GM23338 (cell line): ENCODE data around the gene SLC40A1. TPM values are rescaled to one million over a fixed set of nuclear protein-coding genes. Genes with fewer than 3 reads are reported as not detected.

Experiments used
- ATAC-seq: fragments of 200-7000 bp; cut with Tn5 transposase; 3 replicates; pipeline ENCODE4 v1.9.1; 2020
- DNase-seq: peaks from one replicate; pipeline ENCODE4 v3.0.0-alpha.2; 2015; ENCODE audit warnings: low spot score
- H2AFZ ChIP-seq: fragments of 200-600 bp; sonication (generic); 2 replicates; pipeline ENCODE4 v1.8.0; 2016; ENCODE audit warnings: antibody characterized with exemption, mild to moderate bottlenecking, moderate library complexity
- H3F3A ChIP-seq: fragments of 200-600 bp; sonication (generic); replicated peaks from 2 replicates; pipeline ENCODE4 v1.8.0; 2017; ENCODE audit warnings: antibody characterized with exemption, mixed run types, low read depth
- H3K27ac ChIP-seq: fragments of 200-600 bp; sonication (generic); 2 replicates; pipeline ENCODE4 v1.6.1; 2016; ENCODE audit warnings: low read depth
- H3K27me3 ChIP-seq: fragments of 200-600 bp; sonication (generic); 2 replicates; pipeline ENCODE4 v1.8.0; 2016; ENCODE audit warnings: mild to moderate bottlenecking, mixed run types, moderate library complexity; ENCODE audit not compliant: insufficient read depth
- H3K36me3 ChIP-seq: fragments of 200-600 bp; sonication (generic); 2 replicates; pipeline ENCODE4 v1.8.0; 2016; ENCODE audit warnings: mild to moderate bottlenecking; ENCODE audit not compliant: insufficient read depth
- H3K4me1 ChIP-seq: fragments of 200-600 bp; sonication (generic); 2 replicates; pipeline ENCODE4 v1.8.0; 2016; ENCODE audit warnings: mild to moderate bottlenecking, moderate library complexity; ENCODE audit not compliant: insufficient read depth
- H3K4me2 ChIP-seq: fragments of 200-600 bp; sonication (generic); 2 replicates; pipeline ENCODE4 v1.7.1; 2017; ENCODE audit warnings: mixed run types
- H3K4me3 ChIP-seq: fragments of 200-600 bp; sonication (generic); 2 replicates; pipeline ENCODE4 v1.6.1; 2016; ENCODE audit warnings: mixed run types
- H3K79me2 ChIP-seq: fragments of 200-600 bp; sonication (generic); replicated peaks from 2 replicates; pipeline ENCODE4 v1.8.0; 2017; ENCODE audit warnings: mild to moderate bottlenecking; ENCODE audit not compliant: insufficient read depth
- H3K9me2 ChIP-seq: fragments of 200-600 bp; sonication (generic); 2 replicates; pipeline ENCODE4 v1.8.0; 2017; ENCODE audit not compliant: insufficient read depth
- H4K20me1 ChIP-seq: fragments of 200-600 bp; sonication (generic); replicated peaks from 2 replicates; pipeline ENCODE4 v1.8.0; 2017; ENCODE audit warnings: mild to moderate bottlenecking; ENCODE audit not compliant: insufficient read depth
- H3K27ac Mint-ChIP-seq: 2 replicates; pipeline ENCODE4 v1.8.0; 2020; ENCODE audit warnings: inconsistent platforms, mild to moderate bottlenecking, moderate library complexity, mixed read lengths
- H3K27me3 Mint-ChIP-seq: 3 replicates; pipeline ENCODE4 v1.8.0; 2022; ENCODE audit warnings: low read depth, mild to moderate bottlenecking, moderate library complexity, mixed read lengths, inconsistent platforms; ENCODE audit not compliant: insufficient read depth, poor library complexity
- H3K36me3 Mint-ChIP-seq: 3 replicates; pipeline ENCODE4 v1.8.0; 2021; ENCODE audit warnings: low read depth, mild to moderate bottlenecking, inconsistent platforms, moderate library complexity, mixed read lengths
- H3K4me1 Mint-ChIP-seq: 3 replicates; pipeline ENCODE4 v1.8.0; 2020; ENCODE audit warnings: mild to moderate bottlenecking, inconsistent platforms, mixed read lengths
- H3K4me3 Mint-ChIP-seq: 3 replicates; pipeline ENCODE4 v1.8.0; 2021; ENCODE audit warnings: moderate library complexity, mild to moderate bottlenecking, inconsistent platforms, mixed read lengths
- H3K9me3 Mint-ChIP-seq: 3 replicates; pipeline ENCODE4 v1.8.0; 2020; ENCODE audit warnings: moderate library complexity, mild to moderate bottlenecking, inconsistent platforms, mixed read lengths
- EZH2 ChIP-seq: fragments of 200-600 bp; sonication (generic); IDR thresholded peaks from one replicate; pipeline ENCODE4 v1.8.0; 2017; ENCODE audit warnings: antibody characterized with exemption, mild to moderate bottlenecking, low read depth; ENCODE audit not compliant: unreplicated experiment
- EZH2phosphoT487 ChIP-seq: fragments of 200-600 bp; sonication (generic); IDR thresholded peaks from one replicate; pipeline ENCODE4 v1.8.1; 2018; ENCODE audit warnings: antibody characterized with exemption; ENCODE audit not compliant: unreplicated experiment
- NANOG ChIP-seq: IDR thresholded peaks from 2 replicates; pipeline ENCODE4 v1.6.1; 2016; ENCODE audit warnings: antibody characterized with exemption, borderline replicate concordance
- POLR2AphosphoS5 ChIP-seq: IDR thresholded peaks from 2 replicates; pipeline ENCODE4 v1.6.1; 2016; ENCODE audit warnings: antibody characterized with exemption, low read depth
- STAT1 ChIP-seq: IDR thresholded peaks from one replicate; pipeline ENCODE4 v1.6.1; 2016; ENCODE audit warnings: antibody characterized with exemption; ENCODE audit not compliant: unreplicated experiment
- ZNF331 ChIP-seq: fragments of 250-450 bp; sonication (Bioruptor Pico); IDR thresholded peaks from 2 replicates; pipeline ENCODE4 v1.5.0; 2020; ENCODE audit warnings: low read depth, mild to moderate bottlenecking, moderate library complexity
- polyA plus RNA-seq: library from polyadenylated mRNA; unstranded; fragments of >200 nt; fragmentation: Nextera tagmentation; extraction: Ambion mirVana; gene quantifications from 2 replicates; pipeline ENCODE4 v1.2.1, GENCODE V29; 2016
- total RNA-seq: library from RNA; depleted of rRNA; stranded (reverse); fragments of >200 nt; shearing (Covaris generic); gene quantifications from 2 replicates; pipeline ENCODE4 v1.2.3, GENCODE V29; 2014
- TF ChIP-seq, protein P1 (sequence below): fragments of 250-450 bp; sonication (Bioruptor Pico); IDR thresholded peaks from 2 replicates; pipeline ENCODE4 v1.5.0; 2020; ENCODE audit warnings: mild to moderate bottlenecking, moderate library complexity
- TF ChIP-seq, protein P2 (sequence below): IDR thresholded peaks from 2 replicates; pipeline ENCODE4 v1.6.1; 2016; ENCODE audit warnings: antibody characterized with exemption
- TF ChIP-seq, protein P3 (sequence below), 2 experiments: fragments of 200-600 bp in 1 of 2; sonication (generic) in 1 of 2; conservative IDR thresholded peaks; 2 replicates each; pipeline versions ENCODE4 v1.5.1 to v1.6.1; 2016 to 2017; ENCODE audit warnings: antibody characterized with exemption in 2 of 2, low read depth in 2 of 2, mild to moderate bottlenecking in 2 of 2, moderate library complexity in 1 of 2
- TF ChIP-seq, protein P4 (sequence below): IDR thresholded peaks from one replicate; pipeline ENCODE4 v1.6.1; 2018; ENCODE audit warnings: antibody characterized with exemption; ENCODE audit not compliant: unreplicated experiment

Gene SLC40A1
- total and polyA plus RNA-seq, 2 experiments from 2014 or later, result 0.08 TPM; not detected in 1

DNA sequence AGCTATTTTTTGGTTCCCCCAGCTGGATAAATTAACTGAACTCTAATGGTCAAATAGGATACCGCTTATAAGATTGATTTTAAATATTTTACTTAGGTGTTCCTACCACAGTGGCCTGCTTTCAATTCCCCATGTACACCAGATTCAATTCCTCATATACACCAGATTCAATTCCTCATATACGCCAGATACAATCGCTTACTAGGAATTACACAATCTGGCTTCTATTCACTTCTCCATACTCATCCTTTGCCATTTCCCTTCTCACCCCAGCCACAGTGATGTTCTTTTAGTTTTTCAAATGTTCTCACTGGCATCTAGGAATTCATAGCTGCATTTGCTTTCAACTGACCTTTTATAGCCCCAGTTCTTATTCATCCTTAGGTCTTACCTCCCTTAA, 66.5 kb downstream of the SLC40A1 start:
- Histone ChIP-seq H3K27ac (no peak overlapping the region), H4K20me1 (no peaks in the 10 kb centered on the region), H3K4me3 (no peak overlapping the region), H3K79me2 (no peaks in the 10 kb centered on the region), H3K4me1 (no peaks in the 10 kb centered on the region), H2AFZ (0 out of 2 replicates have a peak overlapping the region, but pooled peaks have one; percentile 39), H3K27me3 (no peaks in the 10 kb centered on the region), H3F3A (no peaks in the 10 kb centered on the region), H3K4me2 (no peak overlapping the region), H3K36me3 (no peaks in the 10 kb centered on the region), H3K9me2 (peaks cover 5% of the 10 kb centered on the region; the same call in 1 of the 2 replicates)
- H3K27ac Mint-ChIP-seq, result no peak overlapping the region
- H3K27me3 Mint-ChIP-seq, result no peaks in the 10 kb centered on the region
- ATAC-seq, result no peak
- no peaks in the 10 kb centered on the region; the same call in 2 of the 3 replicates for H3K4me1 Mint-ChIP-seq
- H3K4me3 Mint-ChIP-seq, result no peak overlapping the region
- H3K36me3 Mint-ChIP-seq, result no peaks in the 10 kb centered on the region
- H3K9me3 Mint-ChIP-seq, result no peaks in the 10 kb centered on the region
- TF ChIP-seq ZNF331 (CRISPR knock-in tag), result no peak
- DNase-seq, result no peak

GRCh38 chr2:189512879-189513278, 67.7 kb downstream of the SLC40A1 start:
- H3K4me3 Mint-ChIP-seq, result no peak overlapping the region
- Histone ChIP-seq H3K9me2 (peaks cover 7% of the 10 kb centered on the region; the same call in 1 of the 2 replicates), H3K4me3 (no peak overlapping the region), H3K79me2 (no peaks in the 10 kb centered on the region), H3K4me2 (no peak overlapping the region), H3K27me3 (no peaks in the 10 kb centered on the region), H3F3A (no peaks in the 10 kb centered on the region), H3K4me1 (no peaks in the 10 kb centered on the region), H4K20me1 (no peaks in the 10 kb centered on the region), H3K36me3 (no peaks in the 10 kb centered on the region), H3K27ac (no peak overlapping the region), H2AFZ (no peak overlapping the region)
- no peaks in the 10 kb centered on the region for H3K36me3 Mint-ChIP-seq
- no peaks in the 10 kb centered on the region for H3K27me3 Mint-ChIP-seq
- no peak for DNase-seq
- H3K27ac Mint-ChIP-seq, result no peak overlapping the region
- no peaks in the 10 kb centered on the region for H3K9me3 Mint-ChIP-seq
- TF ChIP-seq, protein P1, sequence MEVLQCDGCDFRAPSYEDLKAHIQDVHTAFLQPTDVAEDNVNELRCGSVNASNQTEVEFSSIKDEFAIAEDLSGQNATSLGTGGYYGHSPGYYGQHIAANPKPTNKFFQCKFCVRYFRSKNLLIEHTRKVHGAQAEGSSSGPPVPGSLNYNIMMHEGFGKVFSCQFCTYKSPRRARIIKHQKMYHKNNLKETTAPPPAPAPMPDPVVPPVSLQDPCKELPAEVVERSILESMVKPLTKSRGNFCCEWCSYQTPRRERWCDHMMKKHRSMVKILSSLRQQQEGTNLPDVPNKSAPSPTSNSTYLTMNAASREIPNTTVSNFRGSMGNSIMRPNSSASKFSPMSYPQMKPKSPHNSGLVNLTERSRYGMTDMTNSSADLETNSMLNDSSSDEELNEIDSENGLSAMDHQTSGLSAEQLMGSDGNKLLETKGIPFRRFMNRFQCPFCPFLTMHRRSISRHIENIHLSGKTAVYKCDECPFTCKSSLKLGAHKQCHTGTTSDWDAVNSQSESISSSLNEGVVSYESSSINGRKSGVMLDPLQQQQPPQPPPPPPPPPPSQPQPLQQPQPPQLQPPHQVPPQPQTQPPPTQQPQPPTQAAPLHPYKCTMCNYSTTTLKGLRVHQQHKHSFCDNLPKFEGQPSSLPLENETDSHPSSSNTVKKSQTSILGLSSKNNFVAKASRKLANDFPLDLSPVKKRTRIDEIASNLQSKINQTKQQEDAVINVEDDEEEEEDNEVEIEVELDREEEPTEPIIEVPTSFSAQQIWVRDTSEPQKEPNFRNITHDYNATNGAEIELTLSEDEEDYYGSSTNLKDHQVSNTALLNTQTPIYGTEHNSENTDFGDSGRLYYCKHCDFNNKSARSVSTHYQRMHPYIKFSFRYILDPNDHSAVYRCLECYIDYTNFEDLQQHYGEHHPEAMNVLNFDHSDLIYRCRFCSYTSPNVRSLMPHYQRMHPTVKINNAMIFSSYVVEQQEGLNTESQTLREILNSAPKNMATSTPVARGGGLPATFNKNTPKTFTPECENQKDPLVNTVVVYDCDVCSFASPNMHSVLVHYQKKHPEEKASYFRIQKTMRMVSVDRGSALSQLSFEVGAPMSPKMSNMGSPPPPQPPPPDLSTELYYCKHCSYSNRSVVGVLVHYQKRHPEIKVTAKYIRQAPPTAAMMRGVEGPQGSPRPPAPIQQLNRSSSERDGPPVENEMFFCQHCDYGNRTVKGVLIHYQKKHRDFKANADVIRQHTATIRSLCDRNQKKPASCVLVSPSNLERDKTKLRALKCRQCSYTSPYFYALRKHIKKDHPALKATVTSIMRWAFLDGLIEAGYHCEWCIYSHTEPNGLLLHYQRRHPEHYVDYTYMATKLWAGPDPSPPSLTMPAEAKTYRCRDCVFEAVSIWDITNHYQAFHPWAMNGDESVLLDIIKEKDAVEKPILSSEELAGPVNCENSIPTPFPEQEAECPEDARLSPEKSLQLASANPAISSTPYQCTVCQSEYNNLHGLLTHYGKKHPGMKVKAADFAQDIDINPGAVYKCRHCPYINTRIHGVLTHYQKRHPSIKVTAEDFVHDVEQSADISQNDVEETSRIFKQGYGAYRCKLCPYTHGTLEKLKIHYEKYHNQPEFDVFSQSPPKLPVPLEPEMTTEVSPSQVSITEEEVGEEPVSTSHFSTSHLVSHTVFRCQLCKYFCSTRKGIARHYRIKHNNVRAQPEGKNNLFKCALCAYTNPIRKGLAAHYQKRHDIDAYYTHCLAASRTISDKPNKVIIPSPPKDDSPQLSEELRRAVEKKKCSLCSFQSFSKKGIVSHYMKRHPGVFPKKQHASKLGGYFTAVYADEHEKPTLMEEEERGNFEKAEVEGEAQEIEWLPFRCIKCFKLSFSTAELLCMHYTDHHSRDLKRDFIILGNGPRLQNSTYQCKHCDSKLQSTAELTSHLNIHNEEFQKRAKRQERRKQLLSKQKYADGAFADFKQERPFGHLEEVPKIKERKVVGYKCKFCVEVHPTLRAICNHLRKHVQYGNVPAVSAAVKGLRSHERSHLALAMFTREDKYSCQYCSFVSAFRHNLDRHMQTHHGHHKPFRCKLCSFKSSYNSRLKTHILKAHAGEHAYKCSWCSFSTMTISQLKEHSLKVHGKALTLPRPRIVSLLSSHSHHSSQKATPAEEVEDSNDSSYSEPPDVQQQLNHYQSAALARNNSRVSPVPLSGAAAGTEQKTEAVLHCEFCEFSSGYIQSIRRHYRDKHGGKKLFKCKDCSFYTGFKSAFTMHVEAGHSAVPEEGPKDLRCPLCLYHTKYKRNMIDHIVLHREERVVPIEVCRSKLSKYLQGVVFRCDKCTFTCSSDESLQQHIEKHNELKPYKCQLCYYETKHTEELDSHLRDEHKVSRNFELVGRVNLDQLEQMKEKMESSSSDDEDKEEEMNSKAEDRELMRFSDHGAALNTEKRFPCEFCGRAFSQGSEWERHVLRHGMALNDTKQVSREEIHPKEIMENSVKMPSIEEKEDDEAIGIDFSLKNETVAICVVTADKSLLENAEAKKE (CRISPR knock-in tag), result no peak
- no peak for TF ChIP-seq STAT1
- TF ChIP-seq, protein P2, sequence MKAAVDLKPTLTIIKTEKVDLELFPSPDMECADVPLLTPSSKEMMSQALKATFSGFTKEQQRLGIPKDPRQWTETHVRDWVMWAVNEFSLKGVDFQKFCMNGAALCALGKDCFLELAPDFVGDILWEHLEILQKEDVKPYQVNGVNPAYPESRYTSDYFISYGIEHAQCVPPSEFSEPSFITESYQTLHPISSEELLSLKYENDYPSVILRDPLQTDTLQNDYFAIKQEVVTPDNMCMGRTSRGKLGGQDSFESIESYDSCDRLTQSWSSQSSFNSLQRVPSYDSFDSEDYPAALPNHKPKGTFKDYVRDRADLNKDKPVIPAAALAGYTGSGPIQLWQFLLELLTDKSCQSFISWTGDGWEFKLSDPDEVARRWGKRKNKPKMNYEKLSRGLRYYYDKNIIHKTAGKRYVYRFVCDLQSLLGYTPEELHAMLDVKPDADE, result no peak
- TF ChIP-seq EZH2, result no peak
- TF ChIP-seq NANOG, result no peak
- TF ChIP-seq, protein P3, sequence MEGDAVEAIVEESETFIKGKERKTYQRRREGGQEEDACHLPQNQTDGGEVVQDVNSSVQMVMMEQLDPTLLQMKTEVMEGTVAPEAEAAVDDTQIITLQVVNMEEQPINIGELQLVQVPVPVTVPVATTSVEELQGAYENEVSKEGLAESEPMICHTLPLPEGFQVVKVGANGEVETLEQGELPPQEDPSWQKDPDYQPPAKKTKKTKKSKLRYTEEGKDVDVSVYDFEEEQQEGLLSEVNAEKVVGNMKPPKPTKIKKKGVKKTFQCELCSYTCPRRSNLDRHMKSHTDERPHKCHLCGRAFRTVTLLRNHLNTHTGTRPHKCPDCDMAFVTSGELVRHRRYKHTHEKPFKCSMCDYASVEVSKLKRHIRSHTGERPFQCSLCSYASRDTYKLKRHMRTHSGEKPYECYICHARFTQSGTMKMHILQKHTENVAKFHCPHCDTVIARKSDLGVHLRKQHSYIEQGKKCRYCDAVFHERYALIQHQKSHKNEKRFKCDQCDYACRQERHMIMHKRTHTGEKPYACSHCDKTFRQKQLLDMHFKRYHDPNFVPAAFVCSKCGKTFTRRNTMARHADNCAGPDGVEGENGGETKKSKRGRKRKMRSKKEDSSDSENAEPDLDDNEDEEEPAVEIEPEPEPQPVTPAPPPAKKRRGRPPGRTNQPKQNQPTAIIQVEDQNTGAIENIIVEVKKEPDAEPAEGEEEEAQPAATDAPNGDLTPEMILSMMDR (conservative IDR thresholded peaks at IDR 0.05; ENCODE audit: low read depth in 2 of 2), result no peak
- no peak for TF ChIP-seq EZH2phosphoT487
- TF ChIP-seq POLR2AphosphoS5, result no peak
- TF ChIP-seq, protein P4, sequence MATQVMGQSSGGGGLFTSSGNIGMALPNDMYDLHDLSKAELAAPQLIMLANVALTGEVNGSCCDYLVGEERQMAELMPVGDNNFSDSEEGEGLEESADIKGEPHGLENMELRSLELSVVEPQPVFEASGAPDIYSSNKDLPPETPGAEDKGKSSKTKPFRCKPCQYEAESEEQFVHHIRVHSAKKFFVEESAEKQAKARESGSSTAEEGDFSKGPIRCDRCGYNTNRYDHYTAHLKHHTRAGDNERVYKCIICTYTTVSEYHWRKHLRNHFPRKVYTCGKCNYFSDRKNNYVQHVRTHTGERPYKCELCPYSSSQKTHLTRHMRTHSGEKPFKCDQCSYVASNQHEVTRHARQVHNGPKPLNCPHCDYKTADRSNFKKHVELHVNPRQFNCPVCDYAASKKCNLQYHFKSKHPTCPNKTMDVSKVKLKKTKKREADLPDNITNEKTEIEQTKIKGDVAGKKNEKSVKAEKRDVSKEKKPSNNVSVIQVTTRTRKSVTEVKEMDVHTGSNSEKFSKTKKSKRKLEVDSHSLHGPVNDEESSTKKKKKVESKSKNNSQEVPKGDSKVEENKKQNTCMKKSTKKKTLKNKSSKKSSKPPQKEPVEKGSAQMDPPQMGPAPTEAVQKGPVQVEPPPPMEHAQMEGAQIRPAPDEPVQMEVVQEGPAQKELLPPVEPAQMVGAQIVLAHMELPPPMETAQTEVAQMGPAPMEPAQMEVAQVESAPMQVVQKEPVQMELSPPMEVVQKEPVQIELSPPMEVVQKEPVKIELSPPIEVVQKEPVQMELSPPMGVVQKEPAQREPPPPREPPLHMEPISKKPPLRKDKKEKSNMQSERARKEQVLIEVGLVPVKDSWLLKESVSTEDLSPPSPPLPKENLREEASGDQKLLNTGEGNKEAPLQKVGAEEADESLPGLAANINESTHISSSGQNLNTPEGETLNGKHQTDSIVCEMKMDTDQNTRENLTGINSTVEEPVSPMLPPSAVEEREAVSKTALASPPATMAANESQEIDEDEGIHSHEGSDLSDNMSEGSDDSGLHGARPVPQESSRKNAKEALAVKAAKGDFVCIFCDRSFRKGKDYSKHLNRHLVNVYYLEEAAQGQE, result no peak
- H3K4me1 Mint-ChIP-seq, result no peaks in the 10 kb centered on the region
- no peak for ATAC-seq
